SK-N-SH (cell line): ENCODE data around the gene FXYD7.

Experiments used
- CHD2 ChIP-seq: fragments of 150-350 bp; IDR thresholded peaks from 2 replicates; pipeline ENCODE4 v1.6.1; 2018; ENCODE audit warnings: low read length; ENCODE audit not compliant: partially characterized antibody
- GABPA ChIP-seq: IDR thresholded peaks from 2 replicates; pipeline ENCODE4 v1.4.0; 2012; ENCODE audit warnings: low read depth, mild to moderate bottlenecking
- SMC3 ChIP-seq: IDR thresholded peaks from 2 replicates; pipeline ENCODE4 v1.6.1; 2012; ENCODE audit warnings: low read depth, low read length, improper control_type of control experiment
- TCF12 ChIP-seq: IDR thresholded peaks from 2 replicates; pipeline ENCODE4 v1.4.0; 2012
- YY1 ChIP-seq: IDR thresholded peaks from 2 replicates; pipeline ENCODE4 v1.4.0; 2012; ENCODE audit warnings: low read depth, mild to moderate bottlenecking
- TF ChIP-seq, protein P1 (sequence below): fragments of 200-600 bp; sonication (generic); IDR thresholded peaks from 2 replicates; pipeline ENCODE4 v1.6.1; 2017; ENCODE audit warnings: antibody characterized with exemption, mild to moderate bottlenecking, moderate library complexity
- TF ChIP-seq, protein P2 (sequence below): IDR thresholded peaks from 2 replicates; pipeline ENCODE4 v1.6.1; 2012; ENCODE audit warnings: mild to moderate bottlenecking, low read depth, low read length, moderate library complexity

DNA sequence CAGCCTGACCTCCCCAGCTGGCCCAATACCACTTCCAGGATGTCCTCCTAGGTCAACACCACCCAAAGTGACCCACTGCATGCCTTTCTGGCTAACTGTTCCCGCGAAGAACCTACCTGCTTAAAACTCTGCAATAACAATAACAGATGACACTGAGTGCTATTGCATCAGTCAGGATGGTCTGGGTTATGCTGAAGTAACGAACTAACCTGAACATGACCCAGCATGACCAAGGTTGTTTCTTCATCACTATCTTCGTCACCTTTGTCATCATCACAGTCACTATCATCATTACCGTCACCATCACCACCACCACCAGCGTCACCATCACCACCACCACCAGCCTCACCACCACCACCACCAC is 38.0 kb upstream of the FXYD7 start:
- TF ChIP-seq YY1: no peak
- TF ChIP-seq, protein P1, sequence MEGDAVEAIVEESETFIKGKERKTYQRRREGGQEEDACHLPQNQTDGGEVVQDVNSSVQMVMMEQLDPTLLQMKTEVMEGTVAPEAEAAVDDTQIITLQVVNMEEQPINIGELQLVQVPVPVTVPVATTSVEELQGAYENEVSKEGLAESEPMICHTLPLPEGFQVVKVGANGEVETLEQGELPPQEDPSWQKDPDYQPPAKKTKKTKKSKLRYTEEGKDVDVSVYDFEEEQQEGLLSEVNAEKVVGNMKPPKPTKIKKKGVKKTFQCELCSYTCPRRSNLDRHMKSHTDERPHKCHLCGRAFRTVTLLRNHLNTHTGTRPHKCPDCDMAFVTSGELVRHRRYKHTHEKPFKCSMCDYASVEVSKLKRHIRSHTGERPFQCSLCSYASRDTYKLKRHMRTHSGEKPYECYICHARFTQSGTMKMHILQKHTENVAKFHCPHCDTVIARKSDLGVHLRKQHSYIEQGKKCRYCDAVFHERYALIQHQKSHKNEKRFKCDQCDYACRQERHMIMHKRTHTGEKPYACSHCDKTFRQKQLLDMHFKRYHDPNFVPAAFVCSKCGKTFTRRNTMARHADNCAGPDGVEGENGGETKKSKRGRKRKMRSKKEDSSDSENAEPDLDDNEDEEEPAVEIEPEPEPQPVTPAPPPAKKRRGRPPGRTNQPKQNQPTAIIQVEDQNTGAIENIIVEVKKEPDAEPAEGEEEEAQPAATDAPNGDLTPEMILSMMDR: no peak
- TF ChIP-seq GABPA: no peak
- TF ChIP-seq, protein P2, sequence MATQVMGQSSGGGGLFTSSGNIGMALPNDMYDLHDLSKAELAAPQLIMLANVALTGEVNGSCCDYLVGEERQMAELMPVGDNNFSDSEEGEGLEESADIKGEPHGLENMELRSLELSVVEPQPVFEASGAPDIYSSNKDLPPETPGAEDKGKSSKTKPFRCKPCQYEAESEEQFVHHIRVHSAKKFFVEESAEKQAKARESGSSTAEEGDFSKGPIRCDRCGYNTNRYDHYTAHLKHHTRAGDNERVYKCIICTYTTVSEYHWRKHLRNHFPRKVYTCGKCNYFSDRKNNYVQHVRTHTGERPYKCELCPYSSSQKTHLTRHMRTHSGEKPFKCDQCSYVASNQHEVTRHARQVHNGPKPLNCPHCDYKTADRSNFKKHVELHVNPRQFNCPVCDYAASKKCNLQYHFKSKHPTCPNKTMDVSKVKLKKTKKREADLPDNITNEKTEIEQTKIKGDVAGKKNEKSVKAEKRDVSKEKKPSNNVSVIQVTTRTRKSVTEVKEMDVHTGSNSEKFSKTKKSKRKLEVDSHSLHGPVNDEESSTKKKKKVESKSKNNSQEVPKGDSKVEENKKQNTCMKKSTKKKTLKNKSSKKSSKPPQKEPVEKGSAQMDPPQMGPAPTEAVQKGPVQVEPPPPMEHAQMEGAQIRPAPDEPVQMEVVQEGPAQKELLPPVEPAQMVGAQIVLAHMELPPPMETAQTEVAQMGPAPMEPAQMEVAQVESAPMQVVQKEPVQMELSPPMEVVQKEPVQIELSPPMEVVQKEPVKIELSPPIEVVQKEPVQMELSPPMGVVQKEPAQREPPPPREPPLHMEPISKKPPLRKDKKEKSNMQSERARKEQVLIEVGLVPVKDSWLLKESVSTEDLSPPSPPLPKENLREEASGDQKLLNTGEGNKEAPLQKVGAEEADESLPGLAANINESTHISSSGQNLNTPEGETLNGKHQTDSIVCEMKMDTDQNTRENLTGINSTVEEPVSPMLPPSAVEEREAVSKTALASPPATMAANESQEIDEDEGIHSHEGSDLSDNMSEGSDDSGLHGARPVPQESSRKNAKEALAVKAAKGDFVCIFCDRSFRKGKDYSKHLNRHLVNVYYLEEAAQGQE: no peak
- TF ChIP-seq CHD2: no peak
- no peak for TF ChIP-seq TCF12
- TF ChIP-seq SMC3: no peak
